HG02642 (cell line): ENCODE measurements around the gene FBXO9.

Experiments used
- ATAC-seq: cut with Tn5 transposase; IDR thresholded peaks from one replicate; pipeline ENCODE4 v1.9.1; 2021; ENCODE audit warnings: mild to moderate bottlenecking; ENCODE audit not compliant: unreplicated experiment, poor library complexity

FBXO9 gene

DNA sequence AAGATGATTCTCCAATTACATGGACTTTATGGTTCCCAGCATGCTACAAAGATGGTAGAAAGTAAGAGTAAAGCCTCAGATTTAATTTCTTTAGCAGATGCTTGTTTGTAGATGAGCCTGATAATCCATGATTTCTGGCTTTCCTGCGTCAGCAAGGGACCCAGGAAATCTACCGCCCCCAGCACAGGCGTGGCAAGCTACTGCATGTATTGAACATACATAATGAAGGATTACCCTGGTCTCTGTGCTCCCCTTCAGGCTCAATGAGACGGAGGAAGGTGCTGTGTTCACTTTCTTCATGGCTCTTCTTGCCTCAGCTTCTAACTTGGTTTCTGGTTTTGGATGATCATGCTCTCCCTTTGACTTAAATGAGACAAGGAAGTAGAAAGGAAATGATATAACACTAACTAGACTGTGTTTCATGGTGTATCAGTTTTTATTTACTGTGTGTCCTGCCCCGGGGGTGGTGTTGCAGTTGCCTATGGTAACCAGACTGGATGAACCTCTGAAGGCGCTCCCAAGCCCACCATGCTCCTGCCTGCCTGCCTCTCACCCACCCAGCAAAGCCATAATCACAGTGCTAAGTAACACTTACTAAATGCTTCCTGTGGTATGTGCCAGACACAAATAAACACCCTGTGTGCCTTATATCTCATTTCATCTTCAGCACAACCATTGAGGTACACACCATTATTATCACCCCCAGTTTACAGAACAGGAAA, 65.5 kb downstream of the FBXO9 start:
- ATAC-seq: no peak

GRCh38 chr6:53133961-53134360, 68.8 kb downstream of the FBXO9 start:
- no peak for ATAC-seq

- no peak for ATAC-seq
These were observed 69.5 kb downstream of the FBXO9 start for GRCh38 chr6:53134601-53135235.

DNA sequence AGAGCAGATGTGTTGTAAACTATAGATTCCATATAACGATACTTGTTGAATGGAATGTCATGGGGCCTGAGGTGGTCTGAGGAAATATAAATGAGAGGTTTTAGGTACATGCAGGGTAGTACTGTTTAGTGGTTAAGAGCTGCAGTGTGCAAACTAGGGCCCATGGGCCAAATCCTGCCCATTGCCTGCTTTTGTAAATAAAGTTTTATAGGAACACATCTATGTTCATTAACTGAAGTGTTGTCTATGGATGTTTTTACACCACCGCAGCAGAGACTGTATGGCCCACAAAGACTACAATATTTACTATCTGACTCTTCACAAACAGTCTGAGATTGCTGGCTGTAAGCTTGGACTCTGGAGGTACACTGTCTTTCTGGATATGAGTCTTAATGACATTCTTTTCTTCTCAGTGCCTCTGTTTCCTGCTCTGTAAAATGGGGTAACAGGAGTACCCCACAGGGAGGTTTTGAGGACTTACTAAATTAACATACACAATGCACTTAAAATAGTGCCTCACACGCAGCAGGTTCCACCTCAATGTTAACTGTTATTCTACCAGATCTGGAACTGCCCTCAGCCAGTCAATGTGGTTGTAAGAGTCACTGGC, 70.9 kb downstream of the FBXO9 start:
- no peak for ATAC-seq

- ATAC-seq: no peak
These were observed 74.7 kb downstream of the FBXO9 start for GRCh38 chr6:53139841-53140413.

- ATAC-seq: no peak
These were observed 77.6 kb downstream of the FBXO9 start for GRCh38 chr6:53142810-53143209.

DNA sequence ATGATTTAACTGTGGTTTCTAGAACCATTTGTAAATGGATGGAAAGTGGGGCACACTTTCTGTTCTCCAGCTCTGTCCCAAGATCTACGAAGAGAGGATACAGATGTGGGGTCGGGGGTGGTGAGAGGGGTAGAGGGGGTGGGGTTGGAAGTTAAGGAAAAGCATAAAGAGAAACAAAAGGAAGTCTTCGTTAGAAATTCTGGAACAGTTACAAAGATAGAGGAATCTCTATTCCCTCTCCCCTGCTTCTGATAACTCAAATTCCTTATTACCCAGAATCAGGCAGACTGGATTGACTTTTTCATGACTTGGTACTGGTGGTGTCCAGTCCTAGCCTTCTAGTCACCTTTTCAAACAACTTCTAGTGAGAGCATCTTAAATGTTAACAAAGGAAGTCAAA, 78.5 kb downstream of the FBXO9 start:
- ATAC-seq: no peak

DNA sequence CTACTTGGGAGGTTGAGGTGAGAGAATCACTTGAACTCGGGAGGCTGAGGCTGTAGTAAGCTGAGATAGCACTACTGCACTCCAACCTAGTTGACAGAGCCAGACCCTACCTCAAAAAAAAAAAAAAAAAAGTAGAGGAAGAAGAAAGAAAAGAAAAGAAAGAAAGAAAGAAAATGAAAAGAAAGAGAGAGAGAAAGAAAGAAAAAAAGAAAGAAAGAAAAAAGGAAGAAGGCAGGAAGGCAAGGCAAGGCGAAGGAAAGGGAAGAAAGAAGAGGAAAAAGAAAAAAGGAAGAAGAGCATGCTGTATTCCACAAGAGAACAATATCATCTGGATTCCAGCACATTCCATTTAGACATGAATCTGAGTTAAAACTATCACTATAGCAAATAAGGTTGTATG, 79.6 kb downstream of the FBXO9 start:
- ATAC-seq: no peak

DNA sequence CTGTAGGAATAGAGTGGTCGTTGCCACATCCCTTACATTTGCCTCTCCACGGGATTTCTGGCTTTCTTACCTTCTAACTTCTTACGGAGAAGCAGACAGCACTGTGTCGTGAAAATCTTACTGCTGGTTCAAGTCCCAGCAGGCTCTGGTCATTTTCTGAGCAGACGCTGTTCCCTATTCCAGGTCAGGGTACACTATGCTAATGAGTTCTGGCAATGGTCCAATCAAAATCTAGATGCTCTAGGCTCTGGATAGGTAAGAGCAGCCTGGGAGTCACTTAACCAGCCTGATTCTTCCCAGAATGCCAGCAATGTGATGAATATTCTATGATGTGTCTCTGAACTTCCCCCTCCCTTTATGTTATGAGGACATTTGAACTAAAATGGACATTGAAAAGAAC, 83.5 kb downstream of the FBXO9 start, which contains the start of gene GCM1:
Gene GCM1 (minus strand): TSS at position 158 of the 400 bp plus-strand sequence. CDS start 3,209 bp downstream, outside the sequence.
- ATAC-seq: no peak
